HEK293 (cell line): ENCODE results near the gene UBL7.

Experiments
- CTCF ChIA-PET: fragments of 350-600 bp; formaldehyde crosslinking; extraction: SDS; loops from one replicate; lab custom pipeline; 2021; ENCODE audit warnings: antibody characterized with exemption; lab: Yijun Ruan, JAX
- POLR2A ChIA-PET: fragments of 300-600 bp; formaldehyde crosslinking; extraction: SDS; loops from one replicate; lab custom pipeline; 2020; ENCODE audit warnings: antibody characterized with exemption, inconsistent platforms; lab: Yijun Ruan, JAX
- H3K27ac ChIP-seq: fragments of 200-500 bp; sonication (Bioruptor generic); 2 replicates; pipeline ENCODE4 v1.5.1; 2014; ENCODE audit warnings: low read depth, low read length, control low read depth, inconsistent platforms; ENCODE audit errors: extremely low read depth
- H3K36me3 ChIP-seq, 2 experiments: fragments of 200-500 bp in 1 of 2; sonication (Bioruptor generic) in 1 of 2; 1 replicate in 1 of 2; 2 replicates in 1 of 2; pipeline ENCODE4 v1.5.1; 2014 to 2017; ENCODE audit warnings: inconsistent platforms in 2 of 2, low read length in 2 of 2; ENCODE audit not compliant: control insufficient read depth in 2 of 2, insufficient read depth in 1 of 2
- H3K4me1 ChIP-seq: fragments of 200-500 bp; sonication (Bioruptor generic); 2 replicates; pipeline ENCODE4 v1.5.1; 2014; ENCODE audit warnings: mild to moderate bottlenecking, low read length, inconsistent platforms; ENCODE audit not compliant: control insufficient read depth, insufficient read depth
- H3K4me3 ChIP-seq: 2 replicates; pipeline ENCODE4 v1.5.1; 2011; ENCODE audit warnings: low read depth, mild to moderate bottlenecking, control low read depth, low read length, moderate library complexity
- H3K9me3 ChIP-seq: fragments of 200-500 bp; sonication (Bioruptor generic); 2 replicates; pipeline ENCODE4 v1.5.1; 2014; ENCODE audit warnings: low read depth, low read length, inconsistent platforms; ENCODE audit not compliant: control insufficient read depth, insufficient read depth
- BCL11A ChIP-seq: fragments of 450-650 bp; formaldehyde crosslinking; IDR thresholded peaks from 2 replicates; pipeline ENCODE4 v1.5.1; 2016; ENCODE audit warnings: low read depth, missing biosample characterization, missing genetic modification characterization
- KLF8 ChIP-seq: fragments of 450-650 bp; formaldehyde crosslinking; IDR thresholded peaks from 2 replicates; pipeline ENCODE4 v1.5.1; 2016; ENCODE audit warnings: missing biosample characterization, missing genetic modification characterization
- MZF1 ChIP-seq: fragments of 450-650 bp; formaldehyde crosslinking; IDR thresholded peaks from 2 replicates; pipeline ENCODE4 v1.5.1; 2017; ENCODE audit warnings: missing biosample characterization, missing genetic modification characterization, borderline replicate concordance
- PRDM10 ChIP-seq: fragments of 450-650 bp; formaldehyde crosslinking; IDR thresholded peaks from 2 replicates; pipeline ENCODE4 v1.5.1; 2016; ENCODE audit warnings: missing biosample characterization, missing genetic modification characterization
- RBAK ChIP-seq: fragments of 450-650 bp; formaldehyde crosslinking; IDR thresholded peaks from 2 replicates; pipeline ENCODE4 v1.5.1; 2016; ENCODE audit warnings: missing biosample characterization, missing genetic modification characterization
- SCRT2 ChIP-seq: fragments of 450-650 bp; formaldehyde crosslinking; IDR thresholded peaks from 2 replicates; pipeline ENCODE4 v1.5.1; 2016; ENCODE audit warnings: missing biosample characterization, missing genetic modification characterization
- YY2 ChIP-seq: fragments of 450-650 bp; formaldehyde crosslinking; IDR thresholded peaks from 2 replicates; pipeline ENCODE4 v1.5.1; 2016; ENCODE audit warnings: missing biosample characterization, missing genetic modification characterization
- ZEB2 ChIP-seq: fragments of 450-650 bp; formaldehyde crosslinking; IDR thresholded peaks from 2 replicates; pipeline ENCODE4 v1.5.1; 2016; ENCODE audit warnings: missing biosample characterization, missing genetic modification characterization
- ZFHX2 ChIP-seq: fragments of 450-650 bp; formaldehyde crosslinking; conservative IDR thresholded peaks from 2 replicates; pipeline ENCODE4 v1.5.1; 2016; ENCODE audit warnings: missing biosample characterization, missing genetic modification characterization
- ZNF148 ChIP-seq: fragments of 450-650 bp; formaldehyde crosslinking; IDR thresholded peaks from 2 replicates; pipeline ENCODE4 v1.5.0; 2017; ENCODE audit warnings: missing biosample characterization, missing genetic modification characterization, borderline replicate concordance
- ZNF184 ChIP-seq: fragments of 450-650 bp; IDR thresholded peaks from 2 replicates; pipeline ENCODE4 v1.5.1; 2018; ENCODE audit warnings: missing biosample characterization, mild to moderate bottlenecking, missing genetic modification characterization
- ZNF280D ChIP-seq: fragments of 450-650 bp; formaldehyde crosslinking; IDR thresholded peaks from 2 replicates; pipeline ENCODE4 v1.5.1; 2016; ENCODE audit warnings: missing biosample characterization, missing genetic modification characterization
- ZNF398 ChIP-seq: fragments of 450-650 bp; formaldehyde crosslinking; IDR thresholded peaks from 2 replicates; pipeline ENCODE4 v1.5.1; 2017; ENCODE audit warnings: missing biosample characterization, missing genetic modification characterization
- ZNF449 ChIP-seq: fragments of 450-650 bp; formaldehyde crosslinking; IDR thresholded peaks from 2 replicates; pipeline ENCODE4 v1.5.1; 2017; ENCODE audit warnings: missing biosample characterization, mild to moderate bottlenecking, missing genetic modification characterization, moderate library complexity
- ZNF510 ChIP-seq: fragments of 450-650 bp; formaldehyde crosslinking; IDR thresholded peaks from 2 replicates; pipeline ENCODE4 v1.5.1; 2018; ENCODE audit warnings: mild to moderate bottlenecking, missing genetic modification characterization, missing biosample characterization; ENCODE audit not compliant: insufficient replicate concordance
- ZNF514 ChIP-seq: fragments of 450-650 bp; formaldehyde crosslinking; IDR thresholded peaks from 2 replicates; pipeline ENCODE4 v1.5.1; 2016; ENCODE audit warnings: missing biosample characterization, missing genetic modification characterization
- ZNF623 ChIP-seq: fragments of 450-650 bp; formaldehyde crosslinking; IDR thresholded peaks from 2 replicates; pipeline ENCODE4 v1.5.1; 2016; ENCODE audit warnings: missing biosample characterization, missing genetic modification characterization
- ZNF629 ChIP-seq: fragments of 450-650 bp; formaldehyde crosslinking; IDR thresholded peaks from 2 replicates; pipeline ENCODE4 v1.5.1; 2017; ENCODE audit warnings: missing biosample characterization, missing genetic modification characterization
- ZNF664 ChIP-seq: fragments of 450-650 bp; formaldehyde crosslinking; IDR thresholded peaks from 2 replicates; pipeline ENCODE4 v1.5.1; 2016; ENCODE audit warnings: missing biosample characterization, missing genetic modification characterization
- ZNF777 ChIP-seq: fragments of 450-650 bp; formaldehyde crosslinking; IDR thresholded peaks from 2 replicates; pipeline ENCODE4 v1.5.1; 2017; ENCODE audit warnings: missing biosample characterization, missing genetic modification characterization, borderline replicate concordance
- ZXDB ChIP-seq: fragments of 450-650 bp; formaldehyde crosslinking; IDR thresholded peaks from 2 replicates; pipeline ENCODE4 v1.5.1; 2016; ENCODE audit warnings: missing biosample characterization, missing genetic modification characterization

Gene UBL7

GRCh38 chr15:74499366-74499765, 38.4 kb upstream of the UBL7 start:
- H3K4me1 ChIP-seq, result peaks cover 3% of the 10 kb centered on the region; the same call in 1 of the 2 replicates
- no peak for TF ChIP-seq MZF1 (tag by site-specific recombination)
- TF ChIP-seq ZNF510 (tag by site-specific recombination), result no peak
- TF ChIP-seq RBAK (tag by site-specific recombination), result no peak
- TF ChIP-seq SCRT2 (tag by site-specific recombination), result no peak
- TF ChIP-seq ZNF629, result no peak
- no peak overlapping the region for H3K4me3 ChIP-seq
- POLR2A ChIA-PET, result interaction anchor here (0.6 to 0.9 kb wide), 2 partner anchors 13 to 42 kb away, joined by 3 read pairs; partner anchors contain the start of gene ARID3B
- no peaks in the 10 kb centered on the region for H3K9me3 ChIP-seq
- H3K27ac ChIP-seq, result no peak overlapping the region
- CTCF ChIA-PET, result interaction anchor here (0.6 to 1.2 kb wide), 4 partner anchors 61 to 133 kb away, joined by 3 to 4 read pairs (median 3); no protein-coding TSS in a partner anchor
- H3K36me3 ChIP-seq, result no peaks in the 10 kb centered on the region; a peak in 1 of 3 replicates

GRCh38 chr15:74497584-74497983, 36.6 kb upstream of the UBL7 start:
- ChIA-PET CTCF (interaction anchor here (0.6 to 1.6 kb wide), 5 partner anchors 10 to 124 kb away, joined by 3 to 5 read pairs (median 3); no protein-coding TSS in a partner anchor), POLR2A (interaction anchor here (0.7 kb wide), 1 partner anchor 33 kb away, joined by 3 read pairs; no protein-coding TSS in a partner anchor)
- Histone ChIP-seq H3K27ac (no peak overlapping the region), H3K9me3 (no peaks in the 10 kb centered on the region), H3K4me1 (peaks cover 3% of the 10 kb centered on the region; the same call in 1 of the 2 replicates), H3K4me3 (no peak overlapping the region), H3K36me3 (no peaks in the 10 kb centered on the region; a peak in 1 of 3 replicates)
- TF ChIP-seq ZNF514 (no peak), ZXDB (peak; percentile 35; the same call in 1 of the 2 replicates), YY2 (tag by site-specific recombination) (peak; percentile 71), KLF8 (tag by site-specific recombination) (peak; percentile 40; the same call in 1 of the 2 replicates), ZNF777 (tag by site-specific recombination) (no peak), RBAK (tag by site-specific recombination) (no peak), ZEB2 (tag by site-specific recombination) (0 out of 2 replicates have a peak, but pooled peaks have one; percentile 30), BCL11A (0 out of 2 replicates have a peak, but pooled peaks have one; percentile 46), ZFHX2 (tag by site-specific recombination) (no peak), ZNF280D (tag by site-specific recombination) (no peak), ZNF664 (tag by site-specific recombination) (no peak), ZNF148 (tag by site-specific recombination) (peak; percentile 18; the same call in 1 of the 2 replicates), PRDM10 (tag by site-specific recombination) (peak; percentile 20; the same call in 1 of the 2 replicates), ZNF449 (tag by site-specific recombination) (no peak), ZNF398 (tag by site-specific recombination) (peak; percentile 18; the same call in 1 of the 2 replicates), ZNF623 (tag by site-specific recombination) (no peak), ZNF629 (0 out of 2 replicates have a peak, but pooled peaks have one; percentile 46), ZNF184 (0 out of 2 replicates have a peak, but pooled peaks have one; percentile 63)
